ENCODE data around the gene B3GNT8.
"Not testable (repeated sequence)": the region's sequence is repeated elsewhere in the genome, so short reads cannot be mapped to it uniquely, and the experiment has no call there.

The B3GNT8 gene

DNA sequence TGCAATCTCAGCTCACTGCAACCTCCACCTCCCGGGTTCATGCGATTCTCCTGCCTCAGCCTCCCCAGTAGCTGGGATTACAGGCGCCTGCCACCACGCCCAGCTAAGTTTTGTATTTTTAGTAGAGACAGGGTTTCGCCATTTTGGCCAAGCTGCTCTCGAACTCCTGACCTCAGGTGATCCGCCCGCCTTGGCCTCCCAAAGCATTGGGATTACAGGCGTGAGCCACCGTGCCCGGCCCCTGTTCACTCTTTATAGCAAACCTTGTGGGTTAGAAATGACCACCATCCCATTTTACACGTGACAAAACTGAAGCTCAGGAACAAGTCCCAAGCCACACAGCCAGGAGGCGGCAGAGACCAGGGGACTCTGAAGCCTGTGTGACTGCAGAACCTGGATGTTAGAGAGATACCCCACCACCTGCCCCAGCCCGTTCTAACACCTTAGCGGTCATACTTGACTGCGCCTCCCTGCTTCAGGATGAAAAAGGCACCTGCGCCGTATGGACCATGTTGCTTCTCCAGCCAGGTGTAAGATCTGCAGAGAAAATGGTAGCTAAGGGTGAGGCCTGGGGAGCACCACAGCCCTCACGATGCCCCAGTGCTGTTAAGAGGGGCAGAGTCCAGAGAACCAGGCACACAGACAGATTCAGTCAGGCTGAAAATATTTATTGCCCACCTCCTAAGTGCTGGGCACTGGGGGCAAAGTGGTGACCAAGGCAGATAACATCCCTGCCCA lies 8.9 kb upstream of the B3GNT8 start:
- no peak for DNase-seq

DNA sequence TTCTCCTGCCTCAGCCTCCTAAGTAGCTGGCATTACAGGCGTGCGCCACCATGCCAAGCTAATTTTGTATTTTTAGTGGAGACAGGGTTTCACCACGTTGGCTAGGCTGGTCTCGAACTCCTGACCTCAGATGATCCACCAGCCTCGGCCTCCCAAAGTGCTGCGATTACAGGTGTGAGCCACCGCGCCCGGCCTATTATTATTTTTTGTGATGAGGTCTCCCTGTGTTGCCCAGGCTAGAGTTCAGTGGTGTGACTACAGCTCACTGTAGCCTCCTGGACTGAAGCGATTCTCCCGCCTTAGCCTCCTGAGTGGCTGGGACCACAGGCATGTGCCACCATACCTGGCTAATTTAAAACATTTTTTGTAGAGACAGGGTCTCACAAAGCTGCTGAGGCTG lies 8.2 kb upstream of the B3GNT8 start:
- DNase-seq = not testable (repeated sequence)

DNA sequence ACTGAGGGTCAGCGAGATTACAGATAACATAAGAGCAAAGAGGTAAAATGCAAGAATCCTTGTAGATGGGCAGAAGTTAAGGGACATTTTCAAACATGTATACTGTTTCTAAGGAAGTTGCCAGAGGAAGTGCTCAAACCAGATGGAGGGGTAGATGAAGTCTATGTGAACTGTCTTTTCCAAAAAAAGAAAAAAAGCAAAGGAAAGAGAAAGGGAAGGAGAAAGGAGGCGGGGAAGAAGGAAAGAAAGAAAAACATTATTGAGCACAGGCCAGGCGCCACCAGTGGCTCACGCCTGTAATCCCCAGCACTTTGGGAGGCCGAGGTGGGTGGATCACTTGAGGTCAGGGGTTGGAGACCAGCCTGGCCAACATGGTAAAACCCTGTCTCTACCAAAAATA lies 7.3 kb upstream of the B3GNT8 start:
- DNase-seq = no peak

DNA sequence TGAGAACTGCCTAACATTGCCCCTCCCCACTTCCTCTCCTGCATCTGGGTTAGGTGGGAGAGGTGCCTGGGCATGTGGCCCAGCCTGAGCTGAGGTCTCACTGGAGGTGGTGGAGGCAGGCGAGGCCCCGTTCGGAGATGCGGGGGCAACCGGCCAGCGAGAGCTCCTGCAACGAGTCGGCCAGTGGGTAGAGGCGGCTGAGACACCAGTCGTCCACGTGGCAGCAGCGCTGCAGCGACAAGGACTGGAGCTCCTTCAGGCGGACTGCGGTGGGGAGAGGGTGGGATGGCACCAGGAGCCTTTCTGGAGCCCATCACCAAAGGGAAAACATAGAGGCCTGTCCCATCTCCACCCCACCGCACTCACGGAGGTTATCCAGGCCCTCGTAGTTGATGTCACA lies 6.0 kb upstream of the B3GNT8 start:
- no peak for DNase-seq

DNA sequence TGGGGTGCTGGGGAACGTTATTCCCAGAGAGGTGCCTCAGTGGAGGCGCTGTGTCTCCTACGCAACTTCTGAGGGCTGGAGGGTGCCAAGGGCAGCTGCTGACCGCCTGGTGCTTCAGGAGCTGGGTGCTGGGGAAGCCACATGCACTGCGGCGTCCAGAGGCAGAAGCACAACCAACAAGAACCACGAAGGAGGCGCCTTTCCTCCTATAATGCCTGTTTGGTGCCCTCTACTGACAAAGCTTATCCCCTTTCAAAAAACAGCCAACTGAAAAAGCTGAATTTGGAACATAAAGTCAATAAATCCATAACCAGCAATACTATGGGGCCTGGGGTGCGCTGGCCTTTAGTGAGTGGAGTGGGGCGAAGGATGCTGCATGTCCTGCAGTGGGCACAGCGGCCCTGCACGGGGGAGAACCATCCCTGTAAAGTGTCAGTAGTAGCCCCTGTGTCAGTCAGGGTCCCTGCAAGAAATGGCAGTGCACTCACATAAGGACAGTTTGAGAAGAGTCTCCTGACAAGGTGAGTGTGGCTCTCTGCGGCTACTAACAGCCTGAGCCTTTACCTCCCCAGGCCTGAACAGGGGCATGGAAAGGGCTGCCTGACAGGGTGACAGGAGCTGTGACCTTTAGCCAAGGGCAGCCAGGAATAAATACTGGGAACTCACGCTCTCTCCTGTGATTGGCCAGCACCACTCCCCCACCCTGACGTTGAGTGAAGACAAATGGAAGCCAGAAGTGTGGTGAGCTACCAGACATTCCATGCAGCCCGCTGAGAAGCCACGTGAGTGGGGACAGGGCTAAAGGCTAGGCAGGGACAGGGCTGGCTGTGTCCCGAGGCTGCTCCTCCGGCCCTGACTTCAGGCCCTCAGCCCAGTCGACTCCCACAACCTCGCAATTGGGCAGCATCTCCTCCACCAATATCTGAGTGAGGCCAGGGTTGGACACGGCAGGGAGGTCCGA lies 4.5 kb upstream of the B3GNT8 start:
- no peak for DNase-seq

DNA sequence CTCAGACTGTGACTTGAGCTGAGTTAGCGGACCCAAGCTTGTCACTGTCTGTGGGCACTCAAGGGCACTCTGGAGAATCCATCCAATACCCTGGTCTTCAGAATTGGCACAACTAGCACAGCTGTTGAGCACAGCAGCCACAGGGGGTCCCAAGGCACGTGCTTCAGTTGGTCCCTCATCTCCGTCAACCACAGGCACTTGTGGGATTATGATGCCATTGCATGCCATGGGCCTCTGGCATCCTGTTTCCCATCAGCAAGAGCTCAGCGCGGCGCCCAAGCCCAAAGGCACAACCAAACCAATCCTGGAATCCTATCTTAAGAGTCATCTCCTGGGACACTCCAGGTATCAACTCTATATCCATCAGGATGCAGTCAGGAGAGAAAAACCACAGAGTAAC lies 3.7 kb upstream of the B3GNT8 start:
- DNase-seq = no peak

DNA sequence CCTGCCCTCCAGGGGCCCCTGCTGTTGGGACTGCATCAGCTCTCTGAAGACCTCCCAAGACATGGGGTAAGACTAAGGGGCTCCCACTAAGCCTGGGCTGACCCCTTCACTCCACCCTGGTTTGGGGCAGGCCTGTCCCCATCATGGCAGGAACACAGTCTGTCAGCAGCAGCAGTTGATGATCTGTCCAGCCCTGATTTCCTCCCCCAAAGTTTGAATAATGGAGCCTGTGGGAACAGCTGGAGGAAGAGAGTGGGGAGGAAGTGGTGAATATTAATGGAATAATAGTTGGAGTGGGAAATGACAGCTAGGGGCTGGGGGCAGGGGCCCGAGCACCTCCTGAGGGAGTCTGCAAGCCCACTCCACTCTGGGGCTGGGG lies 1.3 kb upstream of the B3GNT8 start:
- DNase-seq = no peak

DNA sequence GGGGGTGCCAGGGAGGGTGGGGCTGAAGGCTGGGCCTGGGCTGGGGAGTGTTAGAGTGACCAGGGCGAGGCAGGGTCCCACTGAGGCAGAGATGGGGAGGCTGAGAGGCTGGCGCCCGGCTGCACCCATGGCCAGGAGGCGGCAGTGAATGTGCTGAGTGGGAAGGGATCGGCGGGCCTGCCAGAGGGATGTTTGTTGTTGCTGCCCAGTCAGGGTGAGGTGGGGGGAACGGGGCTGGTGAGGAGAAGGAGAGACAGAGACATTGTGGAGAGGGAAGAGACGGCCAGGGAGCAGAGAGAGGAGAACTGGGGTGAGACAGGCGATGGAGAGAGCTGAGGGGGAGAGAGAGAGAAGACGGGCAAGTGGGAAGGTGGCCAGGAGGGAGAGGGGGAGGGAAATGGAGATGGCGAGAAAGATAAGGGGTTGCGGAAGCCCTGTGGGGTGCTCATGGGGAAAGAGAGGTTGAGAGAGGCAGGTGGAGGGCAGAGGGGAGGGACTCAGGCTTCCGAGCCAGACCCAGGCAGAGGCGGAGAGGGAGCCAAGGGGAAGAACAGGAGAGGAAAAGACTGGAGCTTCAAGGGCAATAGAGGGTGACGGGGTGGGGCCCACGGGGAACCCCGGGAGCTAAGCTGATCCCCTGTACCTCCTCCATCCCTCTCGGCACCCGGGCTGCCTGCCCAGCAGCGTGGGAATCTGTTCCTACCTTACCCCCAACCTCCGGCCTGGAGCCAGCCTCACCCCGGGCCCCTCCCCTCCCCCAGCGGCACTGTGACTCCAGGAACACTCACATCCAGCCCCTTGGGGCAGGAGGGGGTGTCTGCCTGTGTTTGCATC lies 690 bp upstream of the B3GNT8 start:
- no peak for DNase-seq

- DNase-seq = no peak
Observed at GRCh38 chr19:41426116-41426841, 895 bp downstream of the B3GNT8 start.

DNA sequence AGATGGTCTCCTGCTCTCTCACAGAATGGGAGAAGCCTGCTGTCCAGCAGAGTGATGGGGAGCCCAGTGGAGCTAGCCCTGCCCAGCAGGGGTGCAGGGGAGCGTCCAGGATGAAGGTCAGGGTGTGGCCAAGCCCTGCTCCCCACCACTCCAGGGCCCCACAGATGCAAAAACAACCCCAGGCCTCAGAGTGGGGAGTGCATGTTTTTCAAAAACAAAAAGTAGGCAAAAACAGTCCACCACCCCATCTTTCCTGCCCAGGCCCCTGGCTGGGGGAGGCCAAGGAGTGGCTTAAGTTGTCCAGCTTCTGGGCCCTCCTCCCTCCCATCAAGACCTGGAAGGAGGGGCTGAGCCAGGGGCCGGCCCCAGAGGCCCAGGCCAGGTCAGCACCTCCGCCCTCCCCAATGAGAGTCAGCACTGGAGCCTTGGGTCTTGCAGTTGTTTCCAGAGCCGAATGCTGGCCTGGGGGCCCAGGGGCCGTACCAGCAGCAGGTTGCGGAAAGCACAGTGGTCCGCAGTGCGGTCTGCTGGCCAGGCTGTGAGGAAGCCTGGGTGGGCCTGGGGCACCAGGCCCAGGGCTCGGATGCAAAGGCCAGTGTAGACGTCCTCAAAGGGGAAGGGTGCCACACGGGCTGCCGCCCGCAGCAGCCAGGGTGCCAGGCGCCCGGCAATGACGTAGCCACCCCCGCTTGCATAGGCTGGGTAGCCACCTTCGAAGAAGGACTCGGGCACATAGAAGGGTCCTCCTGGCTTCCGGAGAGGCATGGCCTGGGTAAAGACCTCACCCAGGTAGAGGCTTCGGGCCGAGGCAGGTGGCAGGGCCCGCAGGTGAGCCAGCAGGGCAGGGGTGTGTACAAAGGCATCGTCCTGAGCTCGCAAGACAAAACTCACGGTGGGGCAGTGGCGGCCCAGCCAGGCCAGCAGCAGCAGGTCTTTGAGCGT lies 1.7 kb downstream of the B3GNT8 start:
- no peak for DNase-seq

DNA sequence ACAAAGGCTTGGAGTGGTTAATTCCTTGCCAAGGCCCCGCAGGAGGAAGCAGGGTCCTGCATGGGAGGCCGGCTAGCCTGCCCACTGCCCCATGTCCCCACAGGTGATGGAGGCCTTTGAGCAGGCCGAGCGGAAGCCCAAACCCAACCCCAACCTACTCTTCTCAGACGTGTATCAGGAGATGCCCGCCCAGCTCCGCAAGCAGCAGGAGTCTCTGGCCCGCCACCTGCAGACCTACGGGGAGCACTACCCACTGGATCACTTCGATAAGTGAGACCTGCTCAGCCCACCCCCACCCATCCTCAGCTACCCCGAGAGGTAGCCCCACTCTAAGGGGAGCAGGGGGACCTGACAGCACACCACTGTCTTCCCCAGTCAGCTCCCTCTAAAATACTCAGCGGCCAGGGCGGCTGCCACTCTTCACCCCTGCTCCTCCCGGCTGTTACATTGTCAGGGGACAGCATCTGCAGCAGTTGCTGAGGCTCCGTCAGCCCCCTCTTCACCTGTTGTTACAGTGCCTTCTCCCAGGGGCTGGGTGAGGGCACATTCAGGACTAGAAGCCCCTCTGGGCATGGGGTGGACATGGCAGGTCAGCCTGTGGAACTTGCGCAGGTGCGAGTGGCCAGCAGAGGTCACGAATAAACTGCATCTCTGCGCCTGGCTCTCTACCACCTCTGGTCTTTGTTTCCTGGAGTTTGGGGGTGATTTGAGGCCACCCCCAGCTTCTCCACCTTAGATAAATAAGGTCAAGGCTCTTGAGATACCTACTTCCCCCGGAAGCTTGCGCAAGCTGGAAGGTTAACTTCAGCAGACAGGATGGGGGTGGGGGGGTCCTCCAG lies 2.6 kb downstream of the B3GNT8 start:
- DNase-seq = no peak

DNA sequence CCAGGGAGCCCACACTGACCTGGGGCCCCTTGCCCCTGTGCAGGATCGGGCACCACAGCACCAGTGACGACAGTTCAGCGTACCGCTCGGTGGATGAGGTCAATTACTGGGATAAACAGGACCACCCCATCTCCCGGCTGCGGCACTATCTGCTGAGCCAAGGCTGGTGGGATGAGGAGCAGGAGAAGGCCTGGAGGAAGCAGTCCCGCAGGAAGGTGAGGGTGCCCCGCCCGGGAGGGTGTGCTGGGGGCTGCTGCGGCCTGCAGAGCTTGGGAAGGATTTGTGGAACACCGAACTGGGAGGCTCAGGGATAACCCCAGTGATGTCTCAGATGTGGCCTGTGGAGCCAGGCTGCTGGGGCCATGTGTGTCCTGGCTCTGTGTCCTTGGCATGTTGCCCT lies 4.2 kb downstream of the B3GNT8 start:
- no peak for DNase-seq

GRCh38 chr19:41422456-41422855 lies 4.7 kb downstream of the B3GNT8 start:
- no peak for DNase-seq

DNA sequence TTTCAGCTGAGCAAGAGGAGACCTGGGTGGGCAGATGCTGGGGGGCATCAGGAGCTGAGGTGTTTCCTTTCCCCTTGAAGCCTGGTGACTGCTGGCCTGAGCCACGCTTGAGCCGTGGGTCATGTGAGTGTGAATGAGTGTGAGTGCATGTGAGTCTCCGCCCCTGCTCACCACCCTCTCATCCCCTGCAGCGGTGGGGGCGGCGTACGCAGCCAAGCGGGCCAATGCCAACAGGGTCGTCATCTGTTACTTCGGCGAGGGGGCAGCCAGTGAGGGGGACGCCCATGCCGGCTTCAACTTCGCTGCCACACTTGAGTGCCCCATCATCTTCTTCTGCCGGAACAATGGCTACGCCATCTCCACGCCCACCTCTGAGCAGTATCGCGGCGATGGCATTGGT lies 5.2 kb downstream of the B3GNT8 start:
- no peak for DNase-seq

- no peak for DNase-seq
Observed at GRCh38 chr19:41421314-41421713, 5.9 kb downstream of the B3GNT8 start.

GRCh38 chr19:41420101-41420880 lies 6.9 kb downstream of the B3GNT8 start:
- no peak for DNase-seq

GRCh38 chr19:41416194-41416674 lies 10.9 kb downstream of the B3GNT8 start:
- no peak for DNase-seq

- no peak for DNase-seq
Observed at GRCh38 chr19:41415154-41415571, 12.0 kb downstream of the B3GNT8 start.

DNA sequence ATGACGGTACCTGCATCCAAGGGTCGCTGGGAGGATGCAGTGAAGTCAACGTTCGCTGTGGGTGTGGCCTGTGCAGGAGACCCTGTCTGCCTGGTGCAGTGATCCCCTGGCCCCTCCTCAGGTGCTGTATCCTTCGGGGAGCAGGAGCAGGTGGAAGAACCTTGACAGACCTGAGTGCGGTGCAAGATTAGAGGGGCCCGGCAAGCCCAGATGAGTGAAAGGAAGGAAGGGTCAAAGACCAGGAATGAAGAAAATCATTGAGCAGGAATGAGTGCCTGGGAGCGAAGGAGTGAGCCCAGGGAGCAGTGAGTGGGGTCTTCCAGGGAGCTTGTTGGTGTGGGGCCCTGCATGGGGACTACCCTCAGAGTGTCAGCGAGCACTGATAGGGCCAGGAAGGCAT lies 12.7 kb downstream of the B3GNT8 start:
- DNase-seq = no peak

Measured in NCI-H82 (cell line).